Stimulated activated naive CD4-positive, alpha-beta T cell (primary cell): Measurements from ENCODE around the gene ADH7.
"Not testable (repeated sequence)": the region's sequence is repeated elsewhere in the genome, so short reads cannot be mapped to it uniquely, and the experiment has no call there.

Experiments
- DNase-seq, 6 experiments: peaks; one replicate each; lab custom pipeline; 2025; lab: John Stamatoyannopoulos, UW

The ADH7 gene

DNA sequence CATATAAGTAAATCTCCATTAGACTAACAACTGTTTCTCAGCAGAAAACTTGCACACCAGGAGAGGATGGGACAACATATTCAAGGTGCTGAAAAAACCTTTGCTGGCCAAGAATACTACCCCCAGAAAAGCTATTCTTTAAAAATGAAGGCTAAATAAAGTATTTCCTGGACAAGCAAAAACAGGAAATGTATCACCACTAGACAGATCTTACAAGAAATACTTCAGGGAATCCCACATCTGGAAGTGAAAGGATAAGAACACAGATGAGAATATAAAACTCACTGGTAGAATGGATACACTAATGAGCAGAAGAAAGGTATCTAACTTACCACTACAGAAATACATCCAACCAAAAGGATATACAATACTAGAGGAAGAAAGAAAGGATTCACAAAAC, 55.6 kb downstream of the ADH7 start:
- no peak for DNase-seq

DNA sequence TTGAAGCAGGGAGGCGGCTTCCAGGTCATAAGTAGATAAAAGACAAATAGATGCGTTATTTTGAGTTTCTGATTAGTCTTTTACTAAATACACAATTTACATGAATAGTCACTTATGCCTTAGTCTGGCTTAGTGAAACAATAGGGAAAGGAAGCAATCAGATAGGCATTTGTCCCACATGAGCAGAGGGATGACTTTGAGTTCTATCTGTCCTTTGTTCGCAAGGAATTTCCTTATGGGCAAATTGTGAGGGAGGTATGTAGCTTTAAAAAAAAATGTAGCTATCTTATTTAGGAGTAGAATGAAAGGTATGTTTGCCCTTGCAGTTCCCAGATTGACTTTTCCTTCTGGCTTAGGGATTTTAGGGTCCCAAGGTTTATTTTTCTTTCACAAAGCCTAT, 56.3 kb downstream of the ADH7 start:
- no peak for DNase-seq

DNA sequence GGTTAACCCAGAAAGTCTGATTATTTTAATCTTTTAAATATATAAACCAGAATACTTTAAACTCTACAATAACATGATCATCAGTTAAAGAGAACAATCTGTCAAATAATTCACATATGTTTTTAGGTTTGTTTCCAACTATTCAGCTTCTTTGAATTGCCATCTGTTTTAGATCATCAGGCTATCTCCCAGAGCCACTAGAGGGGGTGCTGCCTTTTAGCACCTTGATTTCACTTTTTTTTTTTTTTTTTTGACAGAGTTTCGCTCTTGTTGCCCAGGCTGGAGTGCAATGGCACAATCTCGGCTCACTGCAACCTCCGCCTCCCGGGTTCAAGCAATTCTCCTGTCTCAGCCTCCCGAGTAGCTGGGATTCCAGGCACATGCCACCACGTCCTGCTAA, 57.8 kb downstream of the ADH7 start:
- not testable (repeated sequence) for DNase-seq

DNA sequence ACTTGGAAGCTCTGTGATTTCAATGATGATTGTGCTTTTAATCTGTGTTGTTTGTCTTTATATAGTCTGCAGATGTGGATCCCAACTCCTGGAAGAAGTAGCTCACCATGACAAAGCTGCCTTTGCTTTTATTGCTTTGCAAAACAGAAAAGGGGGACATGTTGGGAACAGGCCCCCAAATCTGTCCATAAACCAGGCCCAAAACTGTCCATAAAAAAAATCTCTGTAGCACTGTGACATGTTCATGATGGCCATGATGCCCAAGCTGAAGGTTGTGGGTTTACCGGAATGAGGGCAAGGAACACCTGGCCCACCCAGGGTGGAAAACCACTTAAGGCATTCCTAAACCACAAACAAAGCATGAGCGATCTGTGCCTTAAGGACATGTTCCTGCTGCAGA, 62.7 kb downstream of the ADH7 start:
- not testable (repeated sequence) for DNase-seq

DNA sequence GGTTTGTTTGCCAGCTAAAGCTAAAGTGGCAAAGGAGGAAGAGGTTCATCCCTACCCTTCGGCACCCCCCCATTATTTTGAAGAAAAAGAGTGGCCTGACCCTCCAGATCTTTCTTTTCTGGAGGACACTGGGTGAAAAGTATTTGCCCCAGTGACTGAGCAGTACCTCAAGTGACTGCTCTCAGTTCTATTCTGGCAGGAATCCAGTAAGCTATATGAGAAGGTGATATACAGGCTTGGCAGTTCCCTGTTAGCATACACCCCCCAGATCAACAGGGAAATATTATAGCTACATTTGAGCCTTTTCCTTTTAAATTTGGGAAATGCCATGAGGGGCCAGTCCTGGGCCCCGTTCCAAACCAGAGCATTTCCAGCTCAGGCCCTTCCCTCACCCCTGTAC, 67.3 kb downstream of the ADH7 start:
- DNase-seq = not testable (repeated sequence)

DNA sequence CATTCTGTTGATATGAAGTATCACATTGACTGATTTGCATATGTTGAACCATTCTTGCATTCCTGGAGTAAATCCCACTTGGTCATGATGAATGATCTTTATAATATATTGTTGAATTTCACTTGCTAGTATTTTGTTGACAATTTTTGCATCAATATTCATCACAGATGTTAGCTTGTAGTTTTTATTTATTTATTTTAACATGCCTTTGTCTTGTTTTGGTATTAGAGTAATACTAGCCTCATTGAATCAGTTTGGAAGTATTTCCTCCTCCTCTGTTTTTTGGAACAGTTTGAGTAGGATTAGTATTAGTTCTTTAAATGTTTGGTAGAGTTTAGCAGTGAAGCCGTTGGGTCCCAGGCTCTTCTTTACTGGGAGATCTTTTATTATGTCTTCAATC, 68.7 kb downstream of the ADH7 start:
- no peak for DNase-seq

DNA sequence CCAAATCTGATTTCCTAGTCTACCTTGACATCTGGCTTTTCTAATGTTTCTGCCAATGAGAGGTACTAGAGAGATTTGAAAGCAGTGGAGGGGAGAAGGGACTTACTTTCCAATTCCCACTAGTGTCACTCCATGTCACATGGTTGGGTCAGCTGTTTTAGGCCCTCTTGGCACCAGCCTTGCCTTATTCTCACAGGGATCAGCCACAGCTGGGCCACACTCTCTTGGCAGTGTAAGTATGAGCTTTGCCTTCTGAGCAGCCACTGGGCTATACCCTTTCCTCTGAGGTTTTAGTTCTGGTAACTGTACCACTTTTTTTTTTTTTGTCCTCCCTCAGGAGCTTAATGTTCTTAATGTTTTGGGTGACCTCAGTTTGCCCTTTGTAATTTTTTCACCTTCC, 72.4 kb downstream of the ADH7 start:
- DNase-seq = no peak
